ENCODE data around the gene ADH7.

Gene ADH7

GRCh38 chr4:99400831-99401230 is 34.3 kb downstream of the ADH7 start:
- TF ChIP-seq CTCF (IDR thresholded peaks at IDR 0.05; ENCODE audit: borderline replicate concordance, control extremely low read depth, extremely low read depth, insufficient read depth, missing control alignments): no peak
- in situ Hi-C loops (cut with MboI; ENCODE audit: low sequenced_read_pairs, unreplicated experiment): loop anchor here (25.0 kb wide), 2 partner anchors 289 to 414 kb away; partner anchors contain the start of gene METAP1

GRCh38 chr4:99399017-99399416 is 36.1 kb downstream of the ADH7 start:
- in situ Hi-C loops (cut with MboI; ENCODE audit: low sequenced_read_pairs, unreplicated experiment): no loop called here
- no peak for TF ChIP-seq CTCF (IDR thresholded peaks at IDR 0.05; ENCODE audit: borderline replicate concordance, control extremely low read depth, extremely low read depth, insufficient read depth, missing control alignments)
- no peak for DNase-seq (ENCODE audit: low spot score)

More at GRCh38 chr4:99400831-99401230, 34.3 kb downstream of the ADH7 start:
- DNase-seq (ENCODE audit: low spot score): no peak

- TF ChIP-seq CTCF (IDR thresholded peaks at IDR 0.05; ENCODE audit: borderline replicate concordance, control extremely low read depth, extremely low read depth, insufficient read depth, missing control alignments): no peak
- no peak for DNase-seq (ENCODE audit: low spot score)
- in situ Hi-C loops (cut with MboI; ENCODE audit: low sequenced_read_pairs, unreplicated experiment): no loop called here
Observed at GRCh38 chr4:99395595-99396364, 39.4 kb downstream of the ADH7 start.

GRCh38 chr4:99394896-99395295 is 40.2 kb downstream of the ADH7 start:
- TF ChIP-seq CTCF (IDR thresholded peaks at IDR 0.05; ENCODE audit: borderline replicate concordance, control extremely low read depth, extremely low read depth, insufficient read depth, missing control alignments): no peak
- in situ Hi-C loops (cut with MboI; ENCODE audit: low sequenced_read_pairs, unreplicated experiment): no loop called here
- DNase-seq (ENCODE audit: low spot score): no peak

GRCh38 chr4:99390055-99390454 is 45.1 kb downstream of the ADH7 start:
- in situ Hi-C loops (cut with MboI; ENCODE audit: low sequenced_read_pairs, unreplicated experiment): no loop called here
- DNase-seq (ENCODE audit: low spot score): no peak
- TF ChIP-seq CTCF (IDR thresholded peaks at IDR 0.05; ENCODE audit: borderline replicate concordance, control extremely low read depth, extremely low read depth, insufficient read depth, missing control alignments): no peak

- no peak for TF ChIP-seq CTCF (IDR thresholded peaks at IDR 0.05; ENCODE audit: borderline replicate concordance, control extremely low read depth, extremely low read depth, insufficient read depth, missing control alignments)
- in situ Hi-C loops (cut with MboI; ENCODE audit: low sequenced_read_pairs, unreplicated experiment): no loop called here
- no peak for DNase-seq (ENCODE audit: low spot score)
Observed at GRCh38 chr4:99389606-99390005, 45.5 kb downstream of the ADH7 start.
